CMK (cell line): ENCODE results near the gene ITGB1BP1.
"Not testable (repeated sequence)": the region's sequence is repeated elsewhere in the genome, so short reads cannot be mapped to it uniquely, and the experiment has no call there.

Experiments
- DNase-seq: peaks from one replicate; pipeline ENCODE4 v3.0.0-alpha.2; 2010; ENCODE audit warnings: low read depth

Gene ITGB1BP1

GRCh38 chr2:9400268-9401058, 22.9 kb downstream of the ITGB1BP1 start:
- no peak for DNase-seq

- DNase-seq = no peak
These were observed 24.2 kb downstream of the ITGB1BP1 start for GRCh38 chr2:9398881-9399780.

GRCh38 chr2:9398251-9398650, 25.1 kb downstream of the ITGB1BP1 start:
- DNase-seq = not testable (repeated sequence)

GRCh38 chr2:9397201-9397600, 26.1 kb downstream of the ITGB1BP1 start:
- DNase-seq = no peak

DNA sequence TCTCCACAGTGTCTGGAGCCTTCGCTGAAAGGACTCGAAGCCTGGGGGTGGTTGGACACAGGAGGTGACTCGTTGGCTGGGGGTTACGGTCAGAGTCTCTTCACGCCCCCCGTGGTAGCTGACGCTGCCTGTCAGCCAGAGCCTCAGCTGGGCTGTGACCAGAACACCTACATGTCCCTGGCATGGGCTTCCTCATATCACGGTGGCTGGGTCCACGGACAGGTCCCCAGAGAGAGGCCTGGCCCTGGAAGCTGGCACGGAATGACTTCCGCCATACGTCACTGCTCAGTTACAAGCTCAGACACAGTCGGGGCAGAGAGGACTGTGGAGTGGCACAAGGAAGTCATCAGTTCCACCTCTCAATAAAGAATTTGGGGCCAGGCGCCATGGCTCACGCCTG, 28.5 kb downstream of the ITGB1BP1 start:
- no peak for DNase-seq

- no peak for DNase-seq
These were observed 30.2 kb downstream of the ITGB1BP1 start for GRCh38 chr2:9392898-9393765.

DNA sequence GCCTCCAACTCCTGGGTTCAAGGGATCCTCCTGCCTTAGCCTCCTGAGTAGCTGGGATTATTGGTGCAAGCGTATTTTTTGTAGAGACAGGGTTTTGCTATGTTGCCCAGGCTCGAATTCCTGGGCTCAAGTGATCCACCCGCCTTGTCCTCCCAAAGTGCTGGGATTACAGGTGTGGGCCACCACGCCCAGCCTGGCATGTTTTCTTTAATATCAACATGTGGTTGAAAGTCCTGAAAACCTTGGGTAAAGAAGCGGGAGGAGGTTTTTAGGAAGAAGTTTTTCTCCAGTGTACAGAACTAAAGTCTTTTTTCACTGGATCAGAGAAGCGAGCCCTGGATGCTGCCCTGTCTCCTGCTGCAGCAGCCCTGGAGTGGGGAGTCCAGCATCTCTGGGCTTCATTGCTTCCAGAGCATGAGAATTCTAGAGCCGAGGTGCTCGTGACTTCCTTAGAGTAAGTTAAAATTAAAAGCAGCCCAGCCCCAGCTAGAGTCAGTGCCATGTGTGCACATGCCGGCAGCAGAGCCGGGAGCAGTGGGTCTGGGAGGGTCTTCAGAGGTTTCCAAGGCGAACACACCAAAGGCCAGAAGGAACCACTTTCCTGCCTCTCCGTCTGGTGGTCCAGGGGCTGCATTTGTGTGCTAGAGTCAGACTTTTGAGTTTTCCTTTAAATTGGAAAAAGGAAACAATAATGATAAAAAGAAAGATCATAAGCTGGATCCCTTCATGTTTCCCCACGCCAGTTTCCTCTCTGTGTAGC, 31.2 kb downstream of the ITGB1BP1 start:
- no peak for DNase-seq

DNA sequence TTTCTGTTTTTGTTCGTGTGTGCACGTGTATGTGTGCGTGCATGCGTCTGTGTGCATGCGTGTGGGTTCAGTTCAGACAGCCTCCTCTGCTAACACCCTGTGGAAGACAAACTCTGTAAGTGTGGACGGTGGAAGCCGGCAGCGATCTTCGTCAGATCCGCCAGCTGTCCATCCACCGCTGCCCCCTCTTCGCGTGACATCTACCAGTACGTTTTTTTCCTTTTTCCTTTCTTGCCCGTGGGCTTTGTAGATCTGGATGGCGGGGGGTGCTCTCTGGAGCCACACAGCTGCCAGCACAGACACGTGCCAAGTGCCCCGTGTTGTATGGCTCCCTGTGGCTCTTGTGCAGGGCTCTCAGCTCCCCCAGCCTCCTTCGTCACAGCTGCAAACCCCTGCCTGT, 32.3 kb downstream of the ITGB1BP1 start:
- DNase-seq = no peak

DNA sequence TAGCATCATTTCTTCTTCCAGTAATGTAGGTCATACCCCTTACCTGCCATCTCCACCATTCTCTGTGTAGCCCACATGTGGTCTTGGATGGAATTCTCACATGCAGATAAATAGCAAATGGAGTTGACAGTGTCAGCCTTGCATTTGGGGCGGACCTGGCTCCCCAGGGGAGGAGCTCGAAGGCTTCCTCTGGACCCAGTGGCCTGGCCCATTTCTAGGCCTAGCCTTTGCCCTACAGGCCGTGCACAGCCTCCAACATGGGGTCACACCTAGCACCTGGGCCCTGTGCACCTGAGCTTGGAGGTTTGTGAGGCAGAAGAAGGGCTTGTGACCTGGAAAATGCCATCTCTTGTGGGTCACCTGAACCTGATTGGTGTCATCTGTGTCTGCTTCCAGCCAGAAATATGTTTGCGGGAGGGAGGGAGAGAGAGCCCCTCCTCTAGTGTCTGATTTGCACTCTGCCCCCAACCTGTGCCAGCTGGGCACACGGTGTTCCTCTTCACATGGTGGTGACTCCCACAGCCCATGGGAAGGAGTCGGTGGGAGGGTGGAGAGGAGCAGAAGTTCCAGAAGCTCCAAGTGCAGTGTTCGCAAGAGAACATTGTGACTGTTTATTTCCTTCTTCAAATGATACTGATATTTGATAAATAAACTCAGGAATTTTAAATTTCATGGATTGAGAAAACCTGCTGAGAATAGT, 33.0 kb downstream of the ITGB1BP1 start:
- no peak for DNase-seq

GRCh38 chr2:9388950-9389911, 34.1 kb downstream of the ITGB1BP1 start:
- DNase-seq = no peak

GRCh38 chr2:9388199-9388681, 35.1 kb downstream of the ITGB1BP1 start:
- DNase-seq = no peak

DNA sequence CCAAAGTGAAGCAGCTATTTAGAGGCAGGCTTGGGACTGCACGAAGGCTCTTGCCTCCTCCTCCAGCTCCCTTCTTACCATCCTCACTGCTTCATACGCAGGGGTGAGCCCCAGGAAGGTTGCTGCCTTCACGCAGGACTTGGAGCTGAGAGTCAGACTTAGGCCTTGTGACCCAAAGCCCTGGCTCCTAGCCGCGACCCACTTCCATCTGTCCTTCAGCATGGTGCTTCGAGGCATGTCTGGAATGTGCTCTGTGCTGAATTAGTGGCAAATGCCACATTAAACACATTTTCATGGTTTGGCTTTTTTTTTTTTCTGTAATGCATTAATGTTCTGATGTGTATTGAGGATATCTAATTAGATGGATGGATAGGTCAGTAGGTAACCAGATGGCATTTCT, 37.5 kb downstream of the ITGB1BP1 start:
- no peak for DNase-seq

- DNase-seq = no peak
These were observed 38.8 kb downstream of the ITGB1BP1 start for GRCh38 chr2:9384521-9384920.

GRCh38 chr2:9382604-9383235, 40.6 kb downstream of the ITGB1BP1 start:
- no peak for DNase-seq

DNA sequence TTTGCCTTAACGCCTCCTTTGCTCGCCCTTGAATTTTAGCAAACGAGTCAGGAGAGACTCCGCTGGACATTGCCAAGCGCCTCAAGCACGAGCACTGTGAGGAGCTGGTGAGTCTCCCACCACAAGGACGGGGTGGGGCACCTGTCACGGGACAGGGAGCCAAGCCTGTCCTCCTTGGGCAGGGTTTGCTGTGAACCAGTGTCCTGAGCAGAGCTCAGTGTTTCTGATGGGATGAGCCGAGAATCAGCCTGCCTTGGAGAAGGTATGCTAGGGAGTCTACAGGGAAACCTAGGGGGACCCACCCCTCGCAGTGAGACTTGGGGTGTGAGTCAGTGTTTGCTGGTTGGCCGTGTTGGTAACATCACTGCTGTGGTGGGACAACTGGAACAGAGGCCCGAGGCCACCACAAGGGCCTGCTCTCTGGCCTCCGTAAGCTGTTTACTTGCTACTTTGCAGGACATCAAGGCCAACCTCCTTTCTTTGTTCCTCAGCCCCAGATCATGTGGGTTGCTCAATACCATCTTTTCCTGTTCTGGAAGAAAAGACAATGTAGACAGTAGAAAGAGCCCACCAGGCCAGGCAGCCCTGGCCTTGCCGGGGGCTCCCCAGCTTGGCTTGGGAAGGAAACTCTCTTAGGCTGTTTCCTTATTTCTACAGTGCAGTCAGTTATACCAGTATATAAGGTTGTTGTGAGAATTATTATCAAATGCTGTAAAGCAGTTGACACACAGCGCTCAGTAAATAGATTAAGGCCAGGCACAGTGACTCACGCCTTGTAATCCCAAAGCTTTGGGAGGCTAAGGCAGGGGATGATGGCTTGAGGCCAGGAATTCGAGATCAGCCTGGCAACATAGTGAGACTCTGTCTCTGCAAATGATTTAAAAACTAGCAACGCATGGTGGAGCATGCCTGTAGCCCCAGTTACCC, 42.4 kb downstream of the ITGB1BP1 start:
- no peak for DNase-seq

DNA sequence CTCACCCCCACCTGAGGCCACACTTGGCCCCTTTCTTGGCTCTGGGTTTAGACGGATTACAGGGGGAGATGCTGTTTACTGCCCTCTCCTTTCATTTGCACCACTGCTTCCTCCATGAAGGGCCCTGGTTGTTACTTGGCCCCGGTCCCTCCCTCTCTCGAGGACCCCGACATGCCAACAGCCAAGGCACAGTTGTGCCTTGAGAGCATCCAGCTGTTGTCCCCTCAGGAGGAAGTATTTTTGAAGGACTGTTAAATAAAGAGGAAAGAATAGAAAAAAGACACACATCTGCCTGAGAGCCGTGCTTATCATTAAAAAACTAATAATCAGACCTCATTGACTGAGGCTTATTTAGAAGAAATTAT, 44.0 kb downstream of the ITGB1BP1 start:
- DNase-seq = no peak

GRCh38 chr2:9378433-9379390, 44.6 kb downstream of the ITGB1BP1 start:
- no peak for DNase-seq
